Measurements from ENCODE around the gene CSK. TPM values are rescaled to one million over a fixed set of nuclear protein-coding genes. Genes with fewer than 3 reads are reported as not detected.

The CSK gene
- total RNA-seq, 2 donors from 2014 or later = 64.3 to 68.5 TPM

DNA sequence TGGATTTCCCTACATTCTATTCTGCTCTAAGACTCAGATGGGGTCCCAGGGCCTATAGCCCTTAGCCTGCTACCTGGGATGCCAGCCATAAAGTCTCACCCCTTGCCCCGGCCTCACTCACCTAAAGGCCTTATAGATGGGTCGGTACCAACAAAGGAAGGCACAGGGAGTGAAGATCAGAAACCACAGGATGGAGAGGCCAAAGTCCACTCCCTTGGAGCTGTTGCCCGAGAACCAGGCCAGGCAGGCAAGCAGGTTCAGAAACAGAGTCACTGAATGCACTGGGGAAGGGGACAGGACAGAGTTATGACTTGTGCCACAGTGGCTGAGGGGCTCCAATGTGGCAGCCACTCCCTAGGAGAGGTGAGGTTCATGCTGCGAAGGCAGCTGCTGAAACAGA, 68.5 kb downstream of the CSK start:
- no peak for DNase-seq
- no peak overlapping the region for H3K27ac Mint-ChIP-seq
- TF ChIP-seq, protein P1, sequence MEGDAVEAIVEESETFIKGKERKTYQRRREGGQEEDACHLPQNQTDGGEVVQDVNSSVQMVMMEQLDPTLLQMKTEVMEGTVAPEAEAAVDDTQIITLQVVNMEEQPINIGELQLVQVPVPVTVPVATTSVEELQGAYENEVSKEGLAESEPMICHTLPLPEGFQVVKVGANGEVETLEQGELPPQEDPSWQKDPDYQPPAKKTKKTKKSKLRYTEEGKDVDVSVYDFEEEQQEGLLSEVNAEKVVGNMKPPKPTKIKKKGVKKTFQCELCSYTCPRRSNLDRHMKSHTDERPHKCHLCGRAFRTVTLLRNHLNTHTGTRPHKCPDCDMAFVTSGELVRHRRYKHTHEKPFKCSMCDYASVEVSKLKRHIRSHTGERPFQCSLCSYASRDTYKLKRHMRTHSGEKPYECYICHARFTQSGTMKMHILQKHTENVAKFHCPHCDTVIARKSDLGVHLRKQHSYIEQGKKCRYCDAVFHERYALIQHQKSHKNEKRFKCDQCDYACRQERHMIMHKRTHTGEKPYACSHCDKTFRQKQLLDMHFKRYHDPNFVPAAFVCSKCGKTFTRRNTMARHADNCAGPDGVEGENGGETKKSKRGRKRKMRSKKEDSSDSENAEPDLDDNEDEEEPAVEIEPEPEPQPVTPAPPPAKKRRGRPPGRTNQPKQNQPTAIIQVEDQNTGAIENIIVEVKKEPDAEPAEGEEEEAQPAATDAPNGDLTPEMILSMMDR (conservative IDR thresholded peaks at IDR 0.05) = no peak
- no peak overlapping the region for H3K4me3 Mint-ChIP-seq
- no peaks in the 10 kb centered on the region for H3K9me3 ChIP-seq (ENCODE audit: control insufficient read depth, low read length)
- H3K27me3 Mint-ChIP-seq (ENCODE audit: insufficient read depth) = no peaks in the 10 kb centered on the region
- H3K4me1 Mint-ChIP-seq = no peaks in the 10 kb centered on the region
- H3K36me3 ChIP-seq (ENCODE audit: control insufficient read depth, insufficient read depth, low read length) = peaks cover 37% of the 10 kb centered on the region
- H3K27ac ChIP-seq (ENCODE audit: low read depth, low read length) = no peak overlapping the region
- no peak overlapping the region for H3K9ac ChIP-seq (ENCODE audit: extremely low read depth, low read length, poor library complexity, severe bottlenecking)
- 86 to 93% methylated on average over 3 to 4 of the region's 4 CpGs for WGBS, 2 experiments (ENCODE audit: insufficient coverage in 1 of 2, insufficient read length in 1 of 2)
- H3K27me3 ChIP-seq (ENCODE audit: control insufficient read depth, insufficient read depth, low read length, poor library complexity, severe bottlenecking) = no peaks in the 10 kb centered on the region
- H3K36me3 Mint-ChIP-seq (ENCODE audit: low read depth) = peaks cover 47% of the 10 kb centered on the region
- no peak overlapping the region for H3K4me3 ChIP-seq (ENCODE audit: low read length)
- no peaks in the 10 kb centered on the region for H3K4me1 ChIP-seq (ENCODE audit: control insufficient read depth, insufficient read depth, low read length)
- no peaks in the 10 kb centered on the region for H3K9me3 Mint-ChIP-seq

GRCh38 chr15:74851960-74852359, 70.1 kb downstream of the CSK start:
- Histone ChIP-seq H3K9ac (ENCODE audit: extremely low read depth, low read length, poor library complexity, severe bottlenecking) (no peak overlapping the region), H3K4me3 (ENCODE audit: low read length) (no peak overlapping the region), H3K4me1 (ENCODE audit: control insufficient read depth, insufficient read depth, low read length) (no peaks in the 10 kb centered on the region), H3K27me3 (ENCODE audit: control insufficient read depth, insufficient read depth, low read length, poor library complexity, severe bottlenecking) (no peaks in the 10 kb centered on the region), H3K27ac (ENCODE audit: low read depth, low read length) (no peak overlapping the region), H3K36me3 (ENCODE audit: control insufficient read depth, insufficient read depth, low read length) (peaks cover 33% of the 10 kb centered on the region), H3K9me3 (ENCODE audit: control insufficient read depth, low read length) (no peaks in the 10 kb centered on the region)
- TF ChIP-seq, protein P1 (conservative IDR thresholded peaks at IDR 0.05) = no peak
- Mint-ChIP-seq H3K9me3 (no peaks in the 10 kb centered on the region), H3K4me1 (no peaks in the 10 kb centered on the region), H3K27ac (no peak overlapping the region), H3K4me3 (no peak overlapping the region), H3K36me3 (ENCODE audit: low read depth) (peaks cover 41% of the 10 kb centered on the region), H3K27me3 (ENCODE audit: insufficient read depth) (no peaks in the 10 kb centered on the region)
- WGBS, 2 experiments (ENCODE audit: insufficient coverage in 1 of 2, insufficient read length in 1 of 2) = 95 to 96% methylated on average over 4 to 7 of the region's 7 CpGs
- DNase-seq = no peak

Small RNAs within 50 kb of the gene (microRNA-seq; reads per million reads assigned to microRNA genes)
- gene MIR4513 (ENCODE audit: borderline microRNAs expressed) (not detected), gene MIR6882 (ENCODE audit: borderline microRNAs expressed) (not detected)

Other genes starting within 250 kb of the CSK start
- 10 to 100 TPM; 98.1 to 99.4 TPM for gene ARID3B, start 240.9 kb upstream of the CSK start, total RNA-seq
- gene CLK3, start 166.2 kb upstream of the CSK start, total RNA-seq = 10 to 100 TPM; 53.4 to 67.3 TPM
- gene EDC3, start 86.1 kb upstream of the CSK start, total RNA-seq = 10 to 100 TPM; 44.5 to 48.3 TPM
- not detected for gene CYP1A1, start 56.6 kb upstream of the CSK start, total RNA-seq
- gene CYP1A2, start 33.2 kb upstream of the CSK start, total RNA-seq = not detected
- not detected for gene LMAN1L, start 30.8 kb downstream of the CSK start, total RNA-seq
- gene CPLX3, start 44.5 kb downstream of the CSK start, total RNA-seq = not detected
- 10 to 100 TPM; 33.9 to 36.2 TPM for gene ULK3, start 61.1 kb downstream of the CSK start, total RNA-seq
- gene SCAMP2, start 91.3 kb downstream of the CSK start, total RNA-seq = 10 to 100 TPM; 47.5 to 50.9 TPM
- gene MPI, start 108.0 kb downstream of the CSK start, total RNA-seq = 10 to 100 TPM; 50.3 to 59.2 TPM
- gene FAM219B, start 124.8 kb downstream of the CSK start, total RNA-seq = 100 to 1,000 TPM; 109 to 112 TPM
- 100 to 1,000 TPM; 243 to 279 TPM for gene COX5A, start 156.0 kb downstream of the CSK start, total RNA-seq
- gene RPP25, start 174.7 kb downstream of the CSK start, total RNA-seq = 1 to 10 TPM; 4.6 to 9.9 TPM
- gene SCAMP5, start 213.5 kb downstream of the CSK start, total RNA-seq = 10 to 100 TPM; 21.9 to 33.5 TPM
- 10 to 100 TPM; 15.9 to 24.5 TPM for gene PPCDC, start 241.5 kb downstream of the CSK start, total RNA-seq

Measured in endodermal cell (in vitro differentiated cells).